ENCODE measurements around the gene RNF167. TPM values are rescaled to one million over a fixed set of nuclear protein-coding genes. Genes with fewer than 3 reads are reported as not detected.

RNF167 gene
- polyA plus RNA-seq, 4 donors = 108 to 132 (median 123) TPM

DNA sequence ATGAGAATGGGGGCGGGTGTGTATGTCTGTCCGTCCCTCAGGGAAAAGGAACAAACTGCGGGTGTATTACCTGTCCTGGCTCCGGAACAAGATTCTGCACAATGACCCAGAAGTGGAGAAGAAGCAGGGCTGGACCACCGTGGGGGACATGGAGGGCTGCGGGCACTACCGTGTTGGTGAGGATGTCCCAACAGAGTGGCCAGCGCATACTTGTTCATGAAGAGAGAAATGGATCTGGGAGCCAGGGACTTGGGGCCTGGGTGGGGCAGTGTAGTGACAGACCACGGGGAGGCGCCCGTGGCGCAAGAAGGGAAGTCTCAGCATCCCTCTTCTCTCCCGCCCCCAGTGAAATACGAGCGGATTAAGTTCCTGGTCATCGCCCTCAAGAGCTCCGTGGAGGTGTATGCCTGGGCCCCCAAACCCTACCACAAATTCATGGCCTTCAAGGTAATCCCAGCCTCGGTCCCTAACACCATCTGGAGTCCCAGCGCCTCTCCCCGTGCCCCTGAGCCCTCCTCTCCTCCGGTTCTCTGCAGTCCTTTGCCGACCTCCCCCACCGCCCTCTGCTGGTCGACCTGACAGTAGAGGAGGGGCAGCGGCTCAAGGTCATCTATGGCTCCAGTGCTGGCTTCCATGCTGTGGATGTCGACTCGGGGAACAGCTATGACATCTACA lies 44.3 kb upstream of the RNF167 start:
- FAIRE-seq (no peak), DNase-seq (no peak)
- Histone ChIP-seq H3K4me3 (ENCODE audit: low read depth in 1 of 3, low read length in 3 of 3) (no peak overlapping the region), H3K27ac (ENCODE audit: low read depth in 1 of 3, low read length in 2 of 3) (no peak overlapping the region), H3K36me3 (ENCODE audit: control insufficient read depth in 3 of 3, insufficient read depth in 2 of 3, low read depth in 1 of 3, low read length in 3 of 3) (peaks cover 22 to 79% (median 26%) of the 10 kb centered on the region in 3 donors), H3K9me3 (ENCODE audit: control insufficient read depth in 2 of 2, insufficient read depth in 1 of 2, low read depth in 1 of 2, low read length in 1 of 2) (no peaks in the 10 kb centered on the region), H3K27me3 (ENCODE audit: control insufficient read depth in 3 of 3, insufficient read depth in 3 of 3, low read length in 3 of 3) (peaks cover 0 to 21% (median 0%) of the 10 kb centered on the region in 3 donors), H3K4me1 (ENCODE audit: control insufficient read depth in 3 of 3, insufficient read depth in 2 of 3, low read depth in 1 of 3, low read length in 2 of 3) (peaks cover 0 to 24% (median 0%) of the 10 kb centered on the region in 3 donors)
- 77 to 82% (median 78%) methylated on average over 26 to 27 of the region's 27 CpGs for WGBS, 3 donors

DNA sequence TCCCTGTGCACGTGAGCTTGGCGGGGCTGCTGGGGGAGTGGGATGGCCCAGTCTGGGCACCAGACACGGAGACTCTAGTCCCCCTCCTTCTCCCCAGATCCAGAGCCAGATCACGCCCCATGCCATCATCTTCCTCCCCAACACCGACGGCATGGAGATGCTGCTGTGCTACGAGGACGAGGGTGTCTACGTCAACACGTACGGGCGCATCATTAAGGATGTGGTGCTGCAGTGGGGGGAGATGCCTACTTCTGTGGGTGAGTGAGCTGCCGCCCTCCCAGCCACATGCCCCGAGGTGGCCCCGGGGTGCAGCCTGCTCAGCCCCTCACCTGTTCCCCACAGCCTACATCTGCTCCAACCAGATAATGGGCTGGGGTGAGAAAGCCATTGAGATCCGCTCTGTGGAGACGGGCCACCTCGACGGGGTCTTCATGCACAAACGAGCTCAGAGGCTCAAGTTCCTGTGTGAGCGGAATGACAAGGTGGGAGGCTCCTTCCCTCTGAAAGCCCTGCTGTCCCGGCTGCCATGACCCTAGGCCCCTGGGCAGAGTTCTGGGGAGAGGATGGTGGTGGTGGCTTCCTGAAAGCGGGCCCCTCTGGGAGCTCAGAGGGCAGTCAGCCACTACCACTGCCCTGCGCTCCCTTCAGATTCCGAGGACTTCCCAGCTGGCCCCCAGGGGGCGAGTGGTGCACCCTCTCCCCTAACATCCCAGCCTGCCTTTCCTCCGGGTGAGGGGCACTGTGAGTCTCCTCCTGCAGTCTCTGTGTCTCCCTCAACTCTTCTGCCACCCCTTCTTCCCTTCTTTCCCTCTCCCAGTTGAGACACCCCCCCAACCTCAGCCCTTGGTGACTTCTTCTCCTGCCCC lies 43.5 kb upstream of the RNF167 start:
- WGBS, 3 donors = 89 to 92% (median 92%) methylated on average over 24 to 27 of the region's 27 CpGs
- no peak for FAIRE-seq
- DNase-seq = no peak
- H3K27ac ChIP-seq (ENCODE audit: low read depth in 1 of 3, low read length in 2 of 3) = no peak overlapping the region
- H3K4me3 ChIP-seq (ENCODE audit: low read depth in 1 of 3, low read length in 3 of 3) = no peak overlapping the region
- no peaks in the 10 kb centered on the region for H3K9me3 ChIP-seq (ENCODE audit: control insufficient read depth in 2 of 2, insufficient read depth in 1 of 2, low read depth in 1 of 2, low read length in 1 of 2)
- peaks cover 0 to 29% (median 0%) of the 10 kb centered on the region in 3 donors for H3K27me3 ChIP-seq (ENCODE audit: control insufficient read depth in 3 of 3, insufficient read depth in 3 of 3, low read length in 3 of 3)
- peaks cover 0 to 29% (median 0%) of the 10 kb centered on the region in 3 donors for H3K4me1 ChIP-seq (ENCODE audit: control insufficient read depth in 3 of 3, insufficient read depth in 2 of 3, low read depth in 1 of 3, low read length in 2 of 3)
- H3K36me3 ChIP-seq (ENCODE audit: control insufficient read depth in 3 of 3, insufficient read depth in 2 of 3, low read depth in 1 of 3, low read length in 3 of 3) = peaks cover 20 to 71% (median 22%) of the 10 kb centered on the region in 3 donors

DNA sequence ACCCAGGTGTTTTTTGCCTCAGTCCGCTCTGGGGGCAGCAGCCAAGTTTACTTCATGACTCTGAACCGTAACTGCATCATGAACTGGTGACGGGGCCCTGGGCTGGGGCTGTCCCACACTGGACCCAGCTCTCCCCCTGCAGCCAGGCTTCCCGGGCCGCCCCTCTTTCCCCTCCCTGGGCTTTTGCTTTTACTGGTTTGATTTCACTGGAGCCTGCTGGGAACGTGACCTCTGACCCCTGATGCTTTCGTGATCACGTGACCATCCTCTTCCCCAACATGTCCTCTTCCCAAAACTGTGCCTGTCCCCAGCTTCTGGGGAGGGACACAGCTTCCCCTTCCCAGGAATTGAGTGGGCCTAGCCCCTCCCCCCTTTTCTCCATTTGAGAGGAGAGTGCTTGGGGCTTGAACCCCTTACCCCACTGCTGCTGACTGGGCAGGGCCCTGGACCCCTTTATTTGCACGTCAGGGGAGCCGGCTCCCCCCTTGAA lies 42.8 kb upstream of the RNF167 start:
- 70 to 78% (median 73%) methylated on average over 10 of the region's 10 CpGs for WGBS, 3 donors
- H3K27me3 ChIP-seq (ENCODE audit: control insufficient read depth in 3 of 3, insufficient read depth in 3 of 3, low read length in 3 of 3) = peaks cover 0 to 35% (median 0%) of the 10 kb centered on the region in 3 donors
- no peak for FAIRE-seq
- no peak overlapping the region for H3K4me3 ChIP-seq (ENCODE audit: low read depth in 1 of 3, low read length in 3 of 3)
- no peaks in the 10 kb centered on the region for H3K9me3 ChIP-seq (ENCODE audit: control insufficient read depth in 2 of 2, insufficient read depth in 1 of 2, low read depth in 1 of 2, low read length in 1 of 2)
- peaks cover 0 to 34% (median 0%) of the 10 kb centered on the region in 3 donors for H3K4me1 ChIP-seq (ENCODE audit: control insufficient read depth in 3 of 3, insufficient read depth in 2 of 3, low read depth in 1 of 3, low read length in 2 of 3)
- H3K36me3 ChIP-seq (ENCODE audit: control insufficient read depth in 3 of 3, insufficient read depth in 2 of 3, low read depth in 1 of 3, low read length in 3 of 3) = peaks cover 17 to 64% (median 19%) of the 10 kb centered on the region in 3 donors
- DNase-seq = no peak
- no peak overlapping the region for H3K27ac ChIP-seq (ENCODE audit: low read depth in 1 of 3, low read length in 2 of 3)

DNA sequence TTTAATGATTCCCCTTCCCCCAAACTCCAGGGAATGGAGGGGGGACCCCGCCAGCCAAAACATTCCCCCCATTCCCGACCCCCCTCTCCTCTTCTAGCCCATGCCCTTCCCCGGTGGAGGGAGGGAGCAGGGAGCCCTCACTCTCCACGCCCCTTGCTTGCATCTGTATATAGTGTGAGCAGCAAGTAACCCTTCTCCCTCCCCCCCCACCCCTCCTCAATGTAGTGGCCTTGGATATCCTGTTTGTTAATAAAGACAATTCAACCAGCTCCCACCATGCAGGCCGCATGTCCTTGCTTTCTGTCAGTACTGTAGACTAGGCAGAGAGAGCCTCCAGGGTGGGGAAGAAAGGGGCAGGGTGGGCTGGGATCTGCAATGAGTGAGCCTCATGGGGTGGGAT lies 42.3 kb upstream of the RNF167 start:
- Histone ChIP-seq H3K4me3 (ENCODE audit: low read depth in 1 of 3, low read length in 3 of 3) (no peak overlapping the region), H3K4me1 (ENCODE audit: control insufficient read depth in 3 of 3, insufficient read depth in 2 of 3, low read depth in 1 of 3, low read length in 2 of 3) (peaks cover 0 to 32% (median 0%) of the 10 kb centered on the region in 3 donors), H3K27ac (ENCODE audit: low read depth in 1 of 3, low read length in 2 of 3) (no peak overlapping the region), H3K36me3 (ENCODE audit: control insufficient read depth in 3 of 3, insufficient read depth in 2 of 3, low read depth in 1 of 3, low read length in 3 of 3) (peaks cover 15 to 59% (median 16%) of the 10 kb centered on the region in 3 donors), H3K9me3 (ENCODE audit: control insufficient read depth in 2 of 2, insufficient read depth in 1 of 2, low read depth in 1 of 2, low read length in 1 of 2) (no peaks in the 10 kb centered on the region), H3K27me3 (ENCODE audit: control insufficient read depth in 3 of 3, insufficient read depth in 3 of 3, low read length in 3 of 3) (peaks cover 0 to 38% (median 0%) of the 10 kb centered on the region in 3 donors)
- 81 to 86% (median 82%) methylated on average over 5 of the region's 5 CpGs for WGBS, 3 donors
- no peak for DNase-seq
- no peak for FAIRE-seq

DNA sequence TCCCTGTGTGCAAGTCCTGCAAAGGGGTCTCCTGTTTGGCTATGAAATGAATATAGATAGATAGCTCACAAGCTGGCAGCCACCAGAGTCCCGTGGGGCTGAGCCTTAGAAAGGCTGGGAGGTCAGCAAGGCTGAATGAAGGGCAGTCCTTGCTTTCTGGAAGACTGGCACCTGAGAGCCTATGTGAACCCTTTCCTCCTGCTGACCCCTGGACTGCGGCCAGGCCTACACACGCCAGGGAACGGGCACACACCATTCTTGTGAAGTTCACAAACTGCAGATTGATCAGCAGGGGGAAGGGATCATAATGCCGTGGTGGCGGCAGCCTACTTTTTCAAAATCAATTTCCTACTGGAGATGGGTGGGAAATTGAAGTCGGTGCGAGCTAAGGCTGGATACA lies 41.7 kb upstream of the RNF167 start:
- Histone ChIP-seq H3K4me1 (ENCODE audit: control insufficient read depth in 3 of 3, insufficient read depth in 2 of 3, low read depth in 1 of 3, low read length in 2 of 3) (peaks cover 0 to 35% (median 0%) of the 10 kb centered on the region in 3 donors), H3K36me3 (ENCODE audit: control insufficient read depth in 3 of 3, insufficient read depth in 2 of 3, low read depth in 1 of 3, low read length in 3 of 3) (peaks cover 10 to 53% (median 16%) of the 10 kb centered on the region in 3 donors), H3K27ac (ENCODE audit: low read depth in 1 of 3, low read length in 2 of 3) (no peak overlapping the region), H3K9me3 (ENCODE audit: control insufficient read depth in 2 of 2, insufficient read depth in 1 of 2, low read depth in 1 of 2, low read length in 1 of 2) (no peaks in the 10 kb centered on the region), H3K27me3 (ENCODE audit: control insufficient read depth in 3 of 3, insufficient read depth in 3 of 3, low read length in 3 of 3) (peaks cover 0 to 38% (median 0%) of the 10 kb centered on the region in 3 donors), H3K4me3 (ENCODE audit: low read depth in 1 of 3, low read length in 3 of 3) (no peak overlapping the region)
- FAIRE-seq (no peak), DNase-seq (no peak)
- WGBS, 3 donors = 62 to 83% (median 68%) methylated on average over 8 of the region's 8 CpGs

DNA sequence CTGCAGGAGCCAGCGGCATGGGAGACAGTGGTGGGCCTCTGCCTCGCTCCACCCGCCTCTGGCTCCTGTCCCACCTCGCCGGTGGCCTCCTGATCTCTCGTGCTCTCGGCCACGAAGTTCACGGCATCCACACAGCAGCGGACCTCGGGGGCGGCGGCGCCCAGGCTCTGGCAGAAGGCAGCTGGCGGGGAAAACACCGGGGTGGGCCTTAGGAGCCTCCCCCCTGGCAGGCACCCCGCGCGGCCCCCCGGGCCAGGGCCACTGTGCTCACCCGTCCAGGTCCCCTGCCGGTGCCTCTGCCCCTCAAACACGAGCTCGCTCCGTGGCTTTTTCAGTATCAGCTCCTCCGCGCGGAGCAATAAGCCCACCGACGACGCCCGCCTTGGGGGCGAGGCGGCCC lies 41.1 kb upstream of the RNF167 start:
- Histone ChIP-seq H3K27me3 (ENCODE audit: control insufficient read depth in 3 of 3, insufficient read depth in 3 of 3, low read length in 3 of 3) (peaks cover 0 to 38% (median 0%) of the 10 kb centered on the region in 3 donors), H3K27ac (ENCODE audit: low read depth in 1 of 3, low read length in 2 of 3) (no peak overlapping the region), H3K4me1 (ENCODE audit: control insufficient read depth in 3 of 3, insufficient read depth in 2 of 3, low read depth in 1 of 3, low read length in 2 of 3) (peaks cover 0 to 36% (median 0%) of the 10 kb centered on the region in 3 donors), H3K36me3 (ENCODE audit: control insufficient read depth in 3 of 3, insufficient read depth in 2 of 3, low read depth in 1 of 3, low read length in 3 of 3) (peaks cover 10 to 47% (median 13%) of the 10 kb centered on the region in 3 donors), H3K4me3 (ENCODE audit: low read depth in 1 of 3, low read length in 3 of 3) (peak overlapping the region; percentile 23 to 53 (median 45)), H3K9me3 (ENCODE audit: control insufficient read depth in 2 of 2, insufficient read depth in 1 of 2, low read depth in 1 of 2, low read length in 1 of 2) (no peaks in the 10 kb centered on the region)
- no peak for FAIRE-seq
- no peak for DNase-seq
- 7 to 19% (median 9%) methylated on average over 27 to 34 of the region's 34 CpGs for WGBS, 3 donors

DNA sequence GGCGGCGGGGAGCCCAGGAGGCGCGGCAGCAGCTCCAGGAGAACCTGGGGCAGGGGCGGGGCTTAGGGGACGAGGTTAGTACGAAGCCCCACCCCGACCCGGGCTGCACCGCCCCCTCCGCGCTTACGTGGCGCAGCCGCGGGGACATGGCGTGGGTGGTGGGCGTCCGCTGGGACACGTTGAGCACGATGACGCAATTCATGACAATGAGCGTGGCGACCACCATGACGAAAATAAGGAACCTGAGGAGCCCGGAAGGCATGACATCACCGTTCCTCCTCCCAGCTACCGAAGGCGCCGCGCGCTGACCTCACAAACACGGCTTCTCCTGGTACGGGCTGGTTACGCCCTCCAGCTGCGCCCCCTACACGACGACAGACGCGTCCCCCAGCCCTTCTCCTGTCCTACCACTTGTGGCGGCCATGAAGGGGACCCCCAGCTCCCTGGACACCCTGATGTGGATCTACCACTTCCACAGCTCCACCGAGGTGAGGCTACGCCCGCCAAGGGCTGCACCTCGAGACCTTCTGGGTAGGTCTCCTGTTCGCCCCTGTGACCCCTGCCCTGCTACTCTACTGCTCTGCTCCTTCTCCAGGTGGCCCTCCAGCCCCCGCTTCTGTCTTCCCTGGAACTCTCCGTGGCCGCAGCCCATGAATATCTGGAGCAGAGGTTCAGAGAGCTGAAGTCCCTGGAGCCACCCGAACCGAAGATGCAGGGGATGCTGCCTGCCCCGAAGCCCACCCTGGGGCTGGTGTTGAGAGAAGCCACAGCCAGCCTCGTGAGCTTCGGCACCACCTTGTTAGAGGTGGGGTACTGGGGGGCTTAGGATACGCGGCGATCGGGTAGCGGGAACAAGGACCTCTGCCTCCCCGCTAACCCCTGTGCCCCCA lies 40.5 kb upstream of the RNF167 start, which contains the start of gene C17orf107:
Gene C17orf107 (plus strand): TSS at position 196 of the 890 bp plus-strand sequence. CDS start 227 bp downstream, at position 423.
- WGBS, 3 donors = 5 to 10% (median 8%) methylated on average over 53 to 60 of the region's 60 CpGs
- no peak for FAIRE-seq
- Histone ChIP-seq H3K4me1 (ENCODE audit: control insufficient read depth in 3 of 3, insufficient read depth in 2 of 3, low read depth in 1 of 3, low read length in 2 of 3) (peaks cover 0 to 36% (median 0%) of the 10 kb centered on the region in 3 donors), H3K4me3 (ENCODE audit: low read depth in 1 of 3, low read length in 3 of 3) (peak within 1 kb of the TSS; percentile 23 to 53 (median 45)), H3K27ac (ENCODE audit: low read depth in 1 of 3, low read length in 2 of 3) (peak within 1 kb of the TSS in 2 of 3 donors; percentile 4 to 15), H3K27me3 (ENCODE audit: control insufficient read depth in 3 of 3, insufficient read depth in 3 of 3, low read length in 3 of 3) (peaks cover 0 to 44% (median 0%) of the 10 kb centered on the region in 3 donors), H3K36me3 (ENCODE audit: control insufficient read depth in 3 of 3, insufficient read depth in 2 of 3, low read depth in 1 of 3, low read length in 3 of 3) (peaks cover 5 to 41% (median 8%) of the 10 kb centered on the region in 3 donors), H3K9me3 (ENCODE audit: control insufficient read depth in 2 of 2, insufficient read depth in 1 of 2, low read depth in 1 of 2, low read length in 1 of 2) (no peaks in the 10 kb centered on the region)
- DNase-seq = peak; percentile 77 to 92
